SU-DHL-6 (cell line): Measurements from ENCODE around the gene KCNQ4.

Source experiments
- H2AFZ ChIP-seq: fragments of 200-600 bp; sonication (generic); 2 replicates; pipeline ENCODE4 v1.6.1; 2014; ENCODE audit warnings: low read depth, mild to moderate bottlenecking, moderate library complexity, mixed read lengths, antibody characterized with exemption, low read length; ENCODE audit not compliant: severe bottlenecking
- H3F3A ChIP-seq: fragments of 200-600 bp; shearing (Covaris generic); 2 replicates; pipeline ENCODE4 v1.6.0; 2016; ENCODE audit warnings: antibody characterized with exemption, mild to moderate bottlenecking; ENCODE audit not compliant: insufficient read depth
- H3K27ac ChIP-seq: fragments of 200-600 bp; sonication (generic); 2 replicates; pipeline ENCODE4 v1.5.1; 2016; ENCODE audit warnings: low read depth, mild to moderate bottlenecking, low read length, moderate library complexity, mixed read lengths
- H3K27me3 ChIP-seq: fragments of 200-600 bp; sonication (generic), shearing (Covaris generic); 2 replicates; pipeline ENCODE4 v1.6.0; 2014; ENCODE audit warnings: mild to moderate bottlenecking, low read length
- H3K36me3 ChIP-seq: fragments of 200-600 bp; sonication (generic); 2 replicates; pipeline ENCODE4 v1.6.1; 2014; ENCODE audit warnings: mild to moderate bottlenecking, low read length, mixed read lengths
- H3K4me2 ChIP-seq: fragments of 300-600, 200-600 bp; shearing (Covaris generic), sonication (generic); 2 replicates; pipeline ENCODE4 v1.6.0; 2014; ENCODE audit warnings: low read length, low read depth, mild to moderate bottlenecking; ENCODE audit not compliant: poor library complexity, severe bottlenecking
- H3K4me3 ChIP-seq: fragments of 200-600 bp; sonication (generic); 2 replicates; pipeline ENCODE4 v1.5.1; 2014; ENCODE audit warnings: antibody characterized with exemption, low read length, mild to moderate bottlenecking, mixed read lengths; ENCODE audit not compliant: insufficient read depth, poor library complexity, severe bottlenecking
- H3K79me2 ChIP-seq: fragments of 200-600 bp; sonication (generic); 2 replicates; pipeline ENCODE4 v1.6.1; 2014; ENCODE audit warnings: mild to moderate bottlenecking, low read length, moderate library complexity; ENCODE audit not compliant: insufficient read depth
- H3K9ac ChIP-seq: fragments of 200-600 bp; sonication (generic); 2 replicates; pipeline ENCODE4 v1.7.0; 2014; ENCODE audit warnings: mild to moderate bottlenecking, low read length
- H3K9me2 ChIP-seq: fragments of 200-600 bp; sonication (generic); replicated peaks from 2 replicates; pipeline ENCODE4 v1.6.1; 2014; ENCODE audit warnings: low read length; ENCODE audit not compliant: insufficient read depth
- H3K9me3 ChIP-seq: fragments of 200-600 bp; sonication (generic); 2 replicates; pipeline ENCODE4 v1.6.1; 2014; ENCODE audit warnings: low read length, mixed read lengths; ENCODE audit not compliant: insufficient read depth
- H4K20me1 ChIP-seq: fragments of 200-600 bp; sonication (generic); 2 replicates; pipeline ENCODE4 v1.6.1; 2014; ENCODE audit warnings: low read depth, mild to moderate bottlenecking, antibody characterized with exemption, low read length, moderate library complexity, mixed read lengths
- EZH2phosphoT487 ChIP-seq: fragments of 200-600 bp; sonication (generic), shearing (Covaris generic); conservative IDR thresholded peaks from 2 replicates; pipeline ENCODE4 v1.6.1; 2018; ENCODE audit warnings: mild to moderate bottlenecking, antibody characterized with exemption, low read length, moderate library complexity, mixed read lengths
- TF ChIP-seq, protein P1 (sequence below): fragments of 200-600 bp; sonication (generic); IDR thresholded peaks from one replicate; pipeline ENCODE4 v1.5.1; 2017; ENCODE audit warnings: antibody characterized with exemption, mild to moderate bottlenecking, low read length, moderate library complexity; ENCODE audit not compliant: insufficient read depth, poor library complexity, severe bottlenecking

KCNQ4 gene

DNA sequence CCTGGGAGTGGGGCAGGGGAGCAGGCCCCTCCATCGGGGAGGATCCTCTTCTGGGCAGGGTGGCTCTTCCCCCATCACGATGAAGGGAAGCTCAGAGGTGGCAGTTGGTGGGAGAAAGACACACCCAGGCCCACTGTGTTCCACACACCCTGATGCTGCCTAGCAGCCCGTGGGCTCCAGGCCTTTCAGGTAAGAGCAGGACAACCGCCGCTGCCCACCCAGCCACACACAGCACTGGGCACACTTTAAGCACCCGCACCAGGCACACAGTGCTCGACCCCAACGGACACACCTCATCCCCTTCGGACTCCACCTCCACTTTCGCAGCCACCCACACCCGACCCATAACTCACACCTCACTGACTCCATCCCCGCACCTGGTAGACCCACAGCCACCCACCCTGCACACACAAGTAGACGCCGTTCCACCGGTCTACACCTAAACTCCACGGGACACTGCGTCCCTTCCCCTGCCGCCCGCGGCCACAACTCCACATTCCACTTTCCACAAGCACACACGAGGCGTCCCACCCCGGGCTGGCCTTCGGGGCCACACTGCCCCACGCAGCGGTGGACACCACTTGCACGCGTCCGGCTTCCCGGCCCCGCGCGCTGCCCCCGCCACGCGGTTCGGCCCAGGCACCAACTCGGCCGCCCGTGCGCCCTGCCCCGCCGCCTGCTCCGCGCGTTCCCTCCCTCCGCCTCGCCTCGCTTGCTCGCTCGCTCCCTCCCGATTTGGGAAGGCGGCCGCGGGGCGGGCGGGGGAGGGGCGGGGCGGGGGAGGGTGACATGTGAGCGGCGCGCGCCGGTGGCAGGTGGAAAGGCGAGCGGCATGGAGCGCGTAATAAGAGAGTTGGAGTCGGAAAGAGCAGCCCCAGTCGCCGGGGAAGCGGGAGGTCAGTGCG is at the start of gene KCNQ4:
TSS of gene KCNQ4 (plus strand) at position 787 of the 905 bp plus-strand sequence. CDS start 307 bp downstream, outside the sequence.
- H3K36me3 ChIP-seq: no peaks in the 10 kb centered on the region
- TF ChIP-seq, protein P1, sequence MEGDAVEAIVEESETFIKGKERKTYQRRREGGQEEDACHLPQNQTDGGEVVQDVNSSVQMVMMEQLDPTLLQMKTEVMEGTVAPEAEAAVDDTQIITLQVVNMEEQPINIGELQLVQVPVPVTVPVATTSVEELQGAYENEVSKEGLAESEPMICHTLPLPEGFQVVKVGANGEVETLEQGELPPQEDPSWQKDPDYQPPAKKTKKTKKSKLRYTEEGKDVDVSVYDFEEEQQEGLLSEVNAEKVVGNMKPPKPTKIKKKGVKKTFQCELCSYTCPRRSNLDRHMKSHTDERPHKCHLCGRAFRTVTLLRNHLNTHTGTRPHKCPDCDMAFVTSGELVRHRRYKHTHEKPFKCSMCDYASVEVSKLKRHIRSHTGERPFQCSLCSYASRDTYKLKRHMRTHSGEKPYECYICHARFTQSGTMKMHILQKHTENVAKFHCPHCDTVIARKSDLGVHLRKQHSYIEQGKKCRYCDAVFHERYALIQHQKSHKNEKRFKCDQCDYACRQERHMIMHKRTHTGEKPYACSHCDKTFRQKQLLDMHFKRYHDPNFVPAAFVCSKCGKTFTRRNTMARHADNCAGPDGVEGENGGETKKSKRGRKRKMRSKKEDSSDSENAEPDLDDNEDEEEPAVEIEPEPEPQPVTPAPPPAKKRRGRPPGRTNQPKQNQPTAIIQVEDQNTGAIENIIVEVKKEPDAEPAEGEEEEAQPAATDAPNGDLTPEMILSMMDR: no peak
- no peak for TF ChIP-seq EZH2phosphoT487
- no peak within 1 kb of the TSS for H2AFZ ChIP-seq
- H3K27ac ChIP-seq: no peak within 1 kb of the TSS
- H4K20me1 ChIP-seq: no peaks in the 10 kb centered on the region
- H3K4me2 ChIP-seq: no peak within 1 kb of the TSS
- no peaks in the 10 kb centered on the region for H3K9me2 ChIP-seq
- H3K27me3 ChIP-seq: no peaks in the 10 kb centered on the region
- H3K9me3 ChIP-seq: no peaks in the 10 kb centered on the region
- no peaks in the 10 kb centered on the region for H3K79me2 ChIP-seq
- no peak within 1 kb of the TSS for H3K9ac ChIP-seq
- no peak within 1 kb of the TSS for H3K4me3 ChIP-seq
- H3F3A ChIP-seq: no peaks in the 10 kb centered on the region

DNA sequence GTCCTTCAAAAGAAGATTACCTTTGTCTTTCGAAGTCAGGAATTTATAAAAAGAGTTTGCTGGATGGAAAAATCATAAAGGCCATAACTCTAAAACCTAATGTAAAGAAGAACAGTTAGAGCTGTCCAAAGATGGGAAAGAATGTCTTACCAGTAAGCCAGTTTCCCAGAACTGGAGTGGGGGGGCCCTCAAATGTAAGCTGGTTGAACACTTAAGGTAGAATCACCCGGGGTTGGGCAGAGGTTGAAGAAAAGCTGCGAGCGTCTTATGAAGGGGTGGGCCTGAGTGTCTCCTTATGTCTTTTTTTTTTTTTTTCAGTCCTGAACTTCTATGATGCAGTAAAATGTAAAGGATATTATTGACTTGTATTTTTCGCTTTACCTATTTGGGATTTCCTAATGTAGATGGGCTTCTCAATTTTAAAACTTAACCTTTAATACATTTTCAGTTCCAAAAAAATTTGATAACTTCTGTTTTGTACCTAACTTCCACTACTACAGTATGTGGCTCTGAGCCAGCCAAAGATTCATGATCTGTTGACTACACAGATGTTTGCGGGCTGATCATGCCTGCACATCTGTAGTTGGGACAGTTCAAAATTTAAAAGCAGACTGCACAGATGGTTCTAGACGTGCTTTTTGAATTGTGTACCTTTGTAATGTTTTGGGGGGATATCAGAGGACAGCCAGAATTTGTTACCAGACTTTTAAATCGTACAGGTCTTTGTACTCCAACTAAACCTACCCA is 48.5 kb upstream of the KCNQ4 start:
- Histone ChIP-seq H3K4me3 (no peak overlapping the region), H3F3A (no peaks in the 10 kb centered on the region; the same call in 1 of the 2 replicates), H3K9me3 (no peaks in the 10 kb centered on the region), H3K36me3 (peaks cover 8% of the 10 kb centered on the region; the same call in 1 of the 2 replicates), H3K4me2 (no peak overlapping the region), H3K79me2 (peaks cover 73% of the 10 kb centered on the region), H3K9me2 (no peaks in the 10 kb centered on the region), H3K9ac (no peak overlapping the region), H3K27ac (no peak overlapping the region), H4K20me1 (peaks cover 13% of the 10 kb centered on the region; the same call in 1 of the 2 replicates), H2AFZ (no peak overlapping the region), H3K27me3 (no peaks in the 10 kb centered on the region)
- TF ChIP-seq EZH2phosphoT487: no peak
- TF ChIP-seq, protein P1: no peak

DNA sequence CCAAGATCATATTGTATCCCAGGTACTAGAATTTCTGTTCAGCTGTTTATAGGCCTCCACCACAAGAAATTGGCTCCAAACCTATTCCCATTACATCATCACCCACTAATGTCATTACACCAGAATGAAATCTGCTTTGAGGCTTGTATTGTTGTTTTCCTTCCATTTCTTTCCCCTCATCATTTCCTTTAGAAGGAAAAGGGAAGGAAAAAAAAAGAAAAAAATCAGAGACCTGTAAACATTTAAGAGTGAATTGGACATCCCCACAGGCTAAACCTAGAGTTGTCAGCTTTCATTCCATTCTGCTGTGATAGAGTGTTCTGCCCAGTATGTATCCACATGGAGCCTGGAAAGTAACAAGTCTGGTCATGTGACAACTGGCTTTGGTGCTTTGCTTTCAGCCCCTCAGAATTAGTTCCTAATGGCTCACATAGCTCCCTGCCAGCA is 47.5 kb upstream of the KCNQ4 start:
- Histone ChIP-seq H3K27ac (no peak overlapping the region), H3K9me3 (no peaks in the 10 kb centered on the region), H3K36me3 (peaks cover 17% of the 10 kb centered on the region; the same call in 1 of the 2 replicates), H3K9ac (no peak overlapping the region), H3K79me2 (peaks cover 63% of the 10 kb centered on the region), H3K9me2 (no peaks in the 10 kb centered on the region), H2AFZ (no peak overlapping the region), H4K20me1 (peaks cover 13% of the 10 kb centered on the region; the same call in 1 of the 2 replicates), H3K27me3 (no peaks in the 10 kb centered on the region), H3K4me2 (no peak overlapping the region), H3K4me3 (no peak overlapping the region), H3F3A (no peaks in the 10 kb centered on the region; the same call in 1 of the 2 replicates)
- no peak for TF ChIP-seq EZH2phosphoT487
- TF ChIP-seq, protein P1: no peak
